ENCODE data around the gene PCIF1.

GRCh38 chr20:45899046-45899835 lies 35.2 kb upstream of the PCIF1 start:
- no peak for TF ChIP-seq CTCF (IDR thresholded peaks at IDR 0.05)
- no peak for TF ChIP-seq POLR2A (IDR thresholded peaks at IDR 0.05)

Data from tibial nerve (tissue), 3 donors.